Peyer's patch (tissue), 4 donors: ENCODE results near the gene ERH. TPM values are rescaled to one million over a fixed set of nuclear protein-coding genes. Genes with fewer than 3 reads are reported as not detected.

Experiments
- DNase-seq, 3 donors: peaks; one replicate each; pipeline ENCODE4 v3.0.0-alpha.2; 2017 to 2019
- H3K27ac ChIP-seq, 4 donors: fragments of 200-600 bp; sonication (generic); one replicate each; pipeline ENCODE4 v1.5.1; 2016 to 2019
- H3K27me3 ChIP-seq, 2 donors: fragments of 200-600 bp; sonication (generic); one replicate each; pipeline ENCODE4 v1.5.1; 2019
- H3K36me3 ChIP-seq, 3 donors: fragments of 200-600 bp; sonication (generic); one replicate each; pipeline ENCODE4 v1.5.1; 2016 to 2019
- H3K4me1 ChIP-seq, 4 donors: fragments of 200-600 bp; sonication (generic); one replicate each; pipeline ENCODE4 v1.5.1; 2016 to 2019
- H3K4me3 ChIP-seq, 4 donors: fragments of 200-600 bp; sonication (generic); 1 replicate in 3 of 4; 2 replicates in 1 of 4; pipeline ENCODE4 v1.5.1; 2016 to 2019; ENCODE audit warnings: mild to moderate bottlenecking in 1 of 4
- H3K9me3 ChIP-seq, 4 donors: fragments of 200-600 bp; sonication (generic); one replicate each; pipeline ENCODE4 v1.5.1; 2016 to 2019; ENCODE audit warnings: mild to moderate bottlenecking in 1 of 4
- POLR2A ChIP-seq, 2 donors: fragments of 450-650 bp; IDR thresholded peaks; one replicate each; pipeline ENCODE4 v1.5.1; 2017; ENCODE audit warnings: antibody characterized with exemption in 2 of 2, mild to moderate bottlenecking in 2 of 2, moderate library complexity in 2 of 2
- total RNA-seq, 4 donors: library from RNA; depleted of rRNA; stranded (reverse); fragments of >200 nt; gene quantifications; one replicate each; pipeline ENCODE4 v1.1.0, GENCODE V29; 2016
- TF ChIP-seq, protein P1 (sequence below), 6 experiments: fragments of 450-650 bp in 4 of 6; fragments of 200-600 bp in 2 of 6; sonication (generic) in 1 of 6; IDR thresholded peaks; one replicate each; pipeline ENCODE4 v1.5.1; 2017 to 2019; ENCODE audit warnings: antibody characterized with exemption in 6 of 6, mild to moderate bottlenecking in 3 of 6, moderate library complexity in 1 of 6

Gene ERH
- total RNA-seq, 4 donors from 2014 or later, result 35.2 to 99.9 (median 50.4) TPM

DNA sequence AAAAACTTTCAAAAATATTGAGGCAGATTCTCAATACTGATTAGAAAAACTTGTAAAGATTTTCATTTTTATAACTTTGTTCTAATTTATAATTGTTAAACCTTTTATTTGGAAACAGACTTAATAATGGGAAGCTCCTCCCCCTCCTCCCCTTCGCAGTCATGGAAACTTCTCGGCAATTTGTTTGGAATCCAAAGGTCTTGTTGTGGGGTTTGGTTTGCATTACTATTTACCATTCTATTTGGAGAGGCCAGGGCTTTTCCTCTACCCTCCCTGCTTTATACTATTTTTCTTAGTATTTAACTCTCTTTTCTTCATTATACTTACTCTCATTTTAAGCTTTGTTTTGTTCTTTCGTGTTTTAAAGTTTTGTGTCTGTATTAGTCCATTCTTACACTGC lies 6.4 kb upstream of the ERH start:
- Histone ChIP-seq H3K27me3 (no peaks in the 10 kb centered on the region), H3K4me1 (peaks cover 3 to 25% (median 9%) of the 10 kb centered on the region in 4 donors), H3K27ac (no peak overlapping the region), H3K9me3 (no peaks in the 10 kb centered on the region), H3K4me3 (no peak overlapping the region), H3K36me3 (no peaks in the 10 kb centered on the region)
- TF ChIP-seq POLR2A (IDR thresholded peaks at IDR 0.05), result no peak
- TF ChIP-seq, protein P1, sequence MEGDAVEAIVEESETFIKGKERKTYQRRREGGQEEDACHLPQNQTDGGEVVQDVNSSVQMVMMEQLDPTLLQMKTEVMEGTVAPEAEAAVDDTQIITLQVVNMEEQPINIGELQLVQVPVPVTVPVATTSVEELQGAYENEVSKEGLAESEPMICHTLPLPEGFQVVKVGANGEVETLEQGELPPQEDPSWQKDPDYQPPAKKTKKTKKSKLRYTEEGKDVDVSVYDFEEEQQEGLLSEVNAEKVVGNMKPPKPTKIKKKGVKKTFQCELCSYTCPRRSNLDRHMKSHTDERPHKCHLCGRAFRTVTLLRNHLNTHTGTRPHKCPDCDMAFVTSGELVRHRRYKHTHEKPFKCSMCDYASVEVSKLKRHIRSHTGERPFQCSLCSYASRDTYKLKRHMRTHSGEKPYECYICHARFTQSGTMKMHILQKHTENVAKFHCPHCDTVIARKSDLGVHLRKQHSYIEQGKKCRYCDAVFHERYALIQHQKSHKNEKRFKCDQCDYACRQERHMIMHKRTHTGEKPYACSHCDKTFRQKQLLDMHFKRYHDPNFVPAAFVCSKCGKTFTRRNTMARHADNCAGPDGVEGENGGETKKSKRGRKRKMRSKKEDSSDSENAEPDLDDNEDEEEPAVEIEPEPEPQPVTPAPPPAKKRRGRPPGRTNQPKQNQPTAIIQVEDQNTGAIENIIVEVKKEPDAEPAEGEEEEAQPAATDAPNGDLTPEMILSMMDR (IDR thresholded peaks at IDR 0.05), result no peak
- no peak for DNase-seq

DNA sequence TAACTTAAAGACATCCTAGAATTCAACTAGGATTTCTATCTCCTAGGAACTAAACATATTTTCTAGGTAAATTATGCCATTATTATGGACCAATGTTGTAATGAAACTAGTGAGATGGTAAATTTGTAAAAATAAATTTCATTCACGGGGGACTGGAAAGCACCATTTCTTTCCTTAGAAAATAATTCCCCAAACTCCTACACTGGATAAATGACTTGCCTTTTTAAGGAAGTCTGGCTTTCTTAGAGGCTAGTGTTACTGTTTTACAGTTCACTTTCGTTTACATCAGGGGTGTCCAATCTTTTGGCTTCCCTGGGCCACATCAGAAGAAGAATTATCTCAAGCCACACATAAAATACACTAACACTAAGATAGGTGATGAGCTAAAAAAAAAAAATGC lies 3.7 kb upstream of the ERH start:
- Histone ChIP-seq H3K4me1 (peaks cover 3 to 36% (median 12%) of the 10 kb centered on the region in 4 donors), H3K27ac (no peak overlapping the region), H3K27me3 (no peaks in the 10 kb centered on the region), H3K36me3 (no peaks in the 10 kb centered on the region), H3K4me3 (no peak overlapping the region), H3K9me3 (no peaks in the 10 kb centered on the region)
- DNase-seq, result no peak
- TF ChIP-seq POLR2A (IDR thresholded peaks at IDR 0.05), result no peak
- TF ChIP-seq, protein P1 (IDR thresholded peaks at IDR 0.05), result no peak

DNA sequence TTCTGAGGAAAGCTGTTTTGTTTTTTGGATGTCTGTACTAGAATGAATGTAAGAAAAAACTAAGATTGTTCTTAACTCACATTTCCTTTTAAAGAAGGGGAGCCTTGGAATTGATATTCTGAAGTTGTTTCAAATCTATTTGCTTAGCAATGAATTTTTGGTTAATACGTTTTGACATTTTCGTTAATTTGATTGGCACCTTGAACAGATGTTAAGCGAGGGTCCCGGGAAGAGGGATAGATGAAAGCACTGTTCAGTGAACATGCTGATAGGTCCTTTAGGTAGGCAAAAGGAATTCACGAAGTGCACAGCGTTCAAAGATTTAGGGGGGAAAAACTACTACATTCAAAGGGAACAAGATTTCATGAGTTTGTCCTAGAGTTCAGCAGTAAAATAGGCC lies 2.1 kb upstream of the ERH start:
- peaks cover 0 to 12% (median 0%) of the 10 kb centered on the region in 3 donors for H3K36me3 ChIP-seq
- no peak overlapping the region for H3K27ac ChIP-seq
- H3K4me1 ChIP-seq, result peaks cover 3 to 44% (median 12%) of the 10 kb centered on the region in 4 donors
- H3K9me3 ChIP-seq, result no peaks in the 10 kb centered on the region
- TF ChIP-seq, protein P1 (IDR thresholded peaks at IDR 0.05), result no peak
- TF ChIP-seq POLR2A (IDR thresholded peaks at IDR 0.05), result no peak
- H3K4me3 ChIP-seq, result peak overlapping the region in 2 of 4 donors; percentile 75 to 91
- no peaks in the 10 kb centered on the region for H3K27me3 ChIP-seq
- no peak for DNase-seq

DNA sequence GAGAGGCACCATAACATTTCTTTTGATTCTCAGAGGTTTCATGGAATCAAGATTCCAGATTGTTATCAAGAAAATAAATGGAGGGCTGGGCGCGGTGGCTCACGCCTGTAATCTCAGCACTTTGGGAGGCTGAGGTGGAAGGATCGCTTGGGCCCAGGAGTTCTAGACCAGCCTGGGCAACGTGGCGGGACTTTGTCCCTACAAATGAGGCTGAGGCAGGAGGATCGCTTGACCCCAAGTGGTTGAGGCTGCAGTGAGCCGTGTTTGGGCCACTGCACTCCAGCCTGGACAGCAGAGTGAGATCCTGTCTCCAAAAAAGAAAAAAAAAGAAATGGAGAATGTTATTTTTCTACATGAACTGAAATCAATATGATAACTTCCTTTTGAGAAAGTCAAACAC lies 1.7 kb upstream of the ERH start:
- TF ChIP-seq, protein P1 (IDR thresholded peaks at IDR 0.05), result no peak
- TF ChIP-seq POLR2A (IDR thresholded peaks at IDR 0.05), result no peak
- Histone ChIP-seq H3K27ac (no peak overlapping the region), H3K36me3 (peaks cover 0 to 16% (median 0%) of the 10 kb centered on the region in 3 donors), H3K4me3 (peak overlapping the region in 2 of 4 donors; percentile 75 to 91), H3K4me1 (peaks cover 3 to 44% (median 12%) of the 10 kb centered on the region in 4 donors), H3K9me3 (no peaks in the 10 kb centered on the region), H3K27me3 (no peaks in the 10 kb centered on the region)
- DNase-seq, result no peak

DNA sequence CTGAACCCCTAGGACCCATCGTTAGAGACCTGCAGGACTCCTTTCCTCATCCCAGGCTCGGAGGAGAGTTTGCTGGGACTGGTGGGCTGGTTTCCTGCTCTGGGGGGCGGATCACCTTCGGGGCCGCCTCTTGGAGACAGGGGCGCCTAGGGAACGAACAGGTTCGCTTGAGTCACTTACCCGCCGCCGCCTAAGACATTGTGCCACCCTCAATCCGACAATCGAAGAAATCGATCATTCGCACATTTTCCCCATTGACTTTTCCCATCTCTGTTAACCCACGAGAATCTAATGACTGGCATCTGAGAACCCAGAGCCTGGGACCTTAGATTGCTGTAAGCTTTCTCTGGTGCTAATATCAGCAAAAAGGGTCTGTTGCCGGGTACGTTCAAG lies 715 bp upstream of the ERH start:
- TF ChIP-seq, protein P1 (IDR thresholded peaks at IDR 0.05), result no peak
- TF ChIP-seq POLR2A (IDR thresholded peaks at IDR 0.05), result no peak
- peaks cover 3 to 44% (median 12%) of the 10 kb centered on the region in 4 donors for H3K4me1 ChIP-seq
- peak overlapping the region; percentile 86 to 92 (median 88) for H3K27ac ChIP-seq
- H3K27me3 ChIP-seq, result no peaks in the 10 kb centered on the region
- DNase-seq, result no peak
- H3K36me3 ChIP-seq, result peaks cover 0 to 25% (median 0%) of the 10 kb centered on the region in 3 donors
- H3K9me3 ChIP-seq, result no peaks in the 10 kb centered on the region
- peak overlapping the region; percentile 69 to 91 (median 78) for H3K4me3 ChIP-seq

DNA sequence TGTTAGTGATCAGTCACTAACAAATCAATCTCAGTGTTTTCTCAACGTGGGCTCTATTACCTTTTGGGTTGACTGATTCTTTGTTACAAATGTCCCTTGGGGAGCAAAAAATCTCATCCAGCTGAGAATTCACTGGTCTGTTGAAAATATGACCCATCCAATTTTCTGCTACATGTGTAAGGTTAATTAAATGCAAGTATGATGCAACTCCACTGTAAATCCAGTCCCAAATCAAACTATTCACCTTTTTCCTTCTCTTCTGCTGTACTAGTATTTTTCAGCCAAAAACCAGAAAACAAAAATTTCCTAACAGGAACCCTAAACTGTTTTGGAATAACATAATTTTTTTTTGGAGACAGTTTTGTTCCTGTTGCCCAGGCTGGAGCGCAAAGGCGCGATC lies 2.2 kb downstream of the ERH start:
- no peak for DNase-seq
- Histone ChIP-seq H3K27ac (no peak overlapping the region), H3K4me1 (peaks cover 3 to 41% (median 10%) of the 10 kb centered on the region in 4 donors), H3K4me3 (no peak overlapping the region), H3K36me3 (peaks cover 0 to 43% (median 0%) of the 10 kb centered on the region in 3 donors), H3K9me3 (no peaks in the 10 kb centered on the region), H3K27me3 (no peaks in the 10 kb centered on the region)
- TF ChIP-seq, protein P1 (IDR thresholded peaks at IDR 0.05), result no peak
- TF ChIP-seq POLR2A (IDR thresholded peaks at IDR 0.05), result no peak
